HepG2 (cell line): ENCODE results near the gene STC2. TPM values are rescaled to one million over a fixed set of nuclear protein-coding genes. Genes with fewer than 3 reads are reported as not detected.
A peak's percentile ranks its signal among the peaks of the same experiment; 100 is the strongest.

Source experiments
- ARNT2 ChIP-seq: sonication (generic); formaldehyde crosslinking; IDR thresholded peaks from 2 replicates; pipeline ENCODE4 v1.8.0; 2022; ENCODE audit warnings: mild to moderate bottlenecking, low read depth, missing genetic modification reagents, moderate library complexity
- GATA4 ChIP-seq: sonication (generic); IDR thresholded peaks from 2 replicates; pipeline ENCODE4 v1.6.1; 2016; ENCODE audit warnings: antibody characterized with exemption, low read depth, borderline replicate concordance
- GFI1 ChIP-seq: sonication (generic); formaldehyde crosslinking; IDR thresholded peaks from 2 replicates; pipeline ENCODE4 v1.5.0; 2020; ENCODE audit warnings: missing genetic modification reagents, mild to moderate bottlenecking, borderline replicate concordance
- HDAC2 ChIP-seq: sonication (generic); formaldehyde crosslinking; IDR thresholded peaks from 2 replicates; pipeline ENCODE4 v1.4.0; 2020; ENCODE audit warnings: missing genetic modification reagents
- HES4 ChIP-seq: sonication (generic); formaldehyde crosslinking; IDR thresholded peaks from 2 replicates; pipeline ENCODE4 v1.9.0; 2021; ENCODE audit warnings: mild to moderate bottlenecking, missing genetic modification reagents, borderline replicate concordance
- KAT7 ChIP-seq: IDR thresholded peaks from 2 replicates; pipeline ENCODE4 v1.6.1; 2018; ENCODE audit warnings: borderline replicate concordance, missing compliant biosample characterization
- NPAS2 ChIP-seq: sonication (generic); formaldehyde crosslinking; IDR thresholded peaks from 2 replicates; pipeline ENCODE4 v1.8.0; 2022; ENCODE audit warnings: mild to moderate bottlenecking, missing genetic modification reagents, borderline replicate concordance
- RBAK ChIP-seq: sonication (generic); formaldehyde crosslinking; IDR thresholded peaks from 2 replicates; pipeline ENCODE4 v1.5.1; 2020; ENCODE audit warnings: mild to moderate bottlenecking, missing genetic modification reagents
- RFXAP ChIP-seq: sonication (generic); formaldehyde crosslinking; IDR thresholded peaks from 2 replicates; pipeline ENCODE4 v1.4.0; 2020; ENCODE audit warnings: missing genetic modification reagents, borderline replicate concordance
- SAFB2 ChIP-seq: sonication (generic); formaldehyde crosslinking; IDR thresholded peaks from 2 replicates; pipeline ENCODE4 v1.5.1; 2020; ENCODE audit warnings: missing genetic modification reagents, low read depth, mild to moderate bottlenecking, borderline replicate concordance
- SIN3B ChIP-seq: fragments of 150-350 bp; IDR thresholded peaks from 2 replicates; pipeline ENCODE4 v1.6.1; 2014; ENCODE audit warnings: low read length
- SRF ChIP-seq: IDR thresholded peaks from 2 replicates; pipeline ENCODE4 v1.6.1; 2011; ENCODE audit warnings: mild to moderate bottlenecking, low read depth, low read length, moderate library complexity
- TAF15 ChIP-seq: fragments of 200-400 bp; formaldehyde crosslinking; IDR thresholded peaks from one replicate; pipeline ENCODE4 v1.6.1; 2018; ENCODE audit warnings: mild to moderate bottlenecking, low read depth, low read length; ENCODE audit not compliant: poor library complexity, severe bottlenecking
- TBP ChIP-seq: sonication (generic); formaldehyde crosslinking; IDR thresholded peaks from 2 replicates; pipeline ENCODE4 v1.5.0; 2020; ENCODE audit warnings: missing genetic modification reagents
- TOPORS ChIP-seq: sonication (generic); formaldehyde crosslinking; IDR thresholded peaks from 2 replicates; pipeline ENCODE4 v1.8.0; 2023; ENCODE audit warnings: mild to moderate bottlenecking, missing genetic modification reagents
- ZC3H13 ChIP-seq: sonication (generic); formaldehyde crosslinking; IDR thresholded peaks from 2 replicates; pipeline ENCODE4 v1.8.1; 2023; ENCODE audit warnings: mild to moderate bottlenecking, missing genetic modification reagents, moderate library complexity
- ZNF672 ChIP-seq: sonication (generic); formaldehyde crosslinking; IDR thresholded peaks from 2 replicates; pipeline ENCODE4 v1.8.1; 2022; ENCODE audit warnings: missing genetic modification reagents
- ZNF788 ChIP-seq: sonication (generic); formaldehyde crosslinking; IDR thresholded peaks from 2 replicates; pipeline ENCODE4 v1.5.0; 2020; ENCODE audit warnings: mild to moderate bottlenecking, missing genetic modification reagents, borderline replicate concordance
- ZSCAN12 ChIP-seq: sonication (generic); formaldehyde crosslinking; IDR thresholded peaks from 2 replicates; pipeline ENCODE4 v1.9.0; 2021; ENCODE audit warnings: mild to moderate bottlenecking, missing genetic modification reagents
- polyA plus RNA-seq, 8 experiments: library from polyadenylated mRNA; depleted of rRNA in 3 of 8; stranded (reverse) in 7 of 8; unstranded in 1 of 8; fragments of >200 nt; fragmentation: Illumina TruSeq in 4 of 8; extraction: Trizol in 4 of 8; gene quantifications; 2 replicates each; pipeline versions ENCODE4 v1.2.1 to v1.2.3, GENCODE V29; 2011 to 2016; ENCODE audit warnings: low read depth in 4 of 8, missing spikeins in 1 of 8, mixed read lengths in 1 of 8; ENCODE audit not compliant: insufficient read depth in 1 of 8
- total RNA-seq, 5 experiments: library from RNA; depleted of rRNA; stranded (reverse); fragments of >200 nt; fragmentation: Illumina TruSeq; extraction: Trizol; gene quantifications; 2 replicates each; pipeline ENCODE4 v1.2.3, GENCODE V29; 2016; ENCODE audit warnings: low read depth in 1 of 5
- TF ChIP-seq, protein P1 (sequence below): sonication (generic); formaldehyde crosslinking; IDR thresholded peaks from 2 replicates; pipeline ENCODE4 v1.4.0; 2020; ENCODE audit warnings: missing genetic modification reagents
- TF ChIP-seq, protein P2 (sequence below): sonication (generic); formaldehyde crosslinking; IDR thresholded peaks from 2 replicates; pipeline ENCODE4 v1.4.0; 2020; ENCODE audit warnings: missing genetic modification reagents
- TF ChIP-seq, protein P3 (sequence below): sonication (generic); formaldehyde crosslinking; IDR thresholded peaks from 2 replicates; pipeline ENCODE4 v1.4.0; 2020; ENCODE audit warnings: missing genetic modification reagents
- TF ChIP-seq, protein P4 (sequence below): sonication (generic); formaldehyde crosslinking; IDR thresholded peaks from 2 replicates; pipeline ENCODE4 v1.5.0; 2020; ENCODE audit warnings: mild to moderate bottlenecking, missing genetic modification reagents, borderline replicate concordance
- TF ChIP-seq, protein P5 (sequence below): IDR thresholded peaks from 2 replicates; pipeline ENCODE4 v1.6.1; 2016; ENCODE audit warnings: low read depth, control low read depth

The STC2 gene
- total and polyA plus RNA-seq, 2 of the 13 experiments (the other 11 are each of a cell fraction or from before 2014, with no cell fraction given), result 27.1 to 69.2 TPM

DNA sequence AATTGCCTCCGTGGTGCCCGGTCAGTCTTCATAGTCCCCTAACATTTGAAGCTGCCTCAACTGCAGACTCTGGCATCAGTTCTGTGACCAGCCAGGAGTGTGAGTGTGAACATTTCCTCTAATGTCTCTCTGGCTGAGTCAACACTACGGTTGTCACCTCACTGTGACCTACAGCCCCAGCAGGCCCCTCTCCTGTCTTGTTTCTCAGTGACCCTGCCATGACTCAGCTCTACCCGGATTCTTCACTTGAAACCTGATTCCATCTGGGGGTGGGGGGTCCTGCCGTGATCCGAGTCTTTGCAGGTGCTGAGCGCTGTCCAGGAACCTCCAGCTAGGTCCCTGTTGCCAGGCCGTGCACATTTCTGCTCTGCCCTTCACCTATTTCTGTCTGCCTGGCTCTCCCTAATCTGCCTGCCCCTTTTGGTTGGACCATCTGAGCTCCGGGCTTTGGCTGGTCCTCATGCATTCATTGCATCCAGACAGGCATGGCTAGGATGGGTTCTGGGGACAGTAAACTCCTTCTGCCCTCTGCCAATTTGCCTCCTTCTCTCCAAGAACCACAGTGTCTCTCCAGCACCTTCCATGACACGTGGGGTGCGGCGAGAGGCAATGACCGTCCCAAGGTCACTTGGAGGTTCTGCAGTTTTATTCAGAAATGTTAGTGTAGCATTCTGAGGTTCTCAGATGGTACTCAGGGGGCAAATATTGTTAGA is 24.2 kb downstream of the STC2 start (continued):
- TF ChIP-seq, protein P1, sequence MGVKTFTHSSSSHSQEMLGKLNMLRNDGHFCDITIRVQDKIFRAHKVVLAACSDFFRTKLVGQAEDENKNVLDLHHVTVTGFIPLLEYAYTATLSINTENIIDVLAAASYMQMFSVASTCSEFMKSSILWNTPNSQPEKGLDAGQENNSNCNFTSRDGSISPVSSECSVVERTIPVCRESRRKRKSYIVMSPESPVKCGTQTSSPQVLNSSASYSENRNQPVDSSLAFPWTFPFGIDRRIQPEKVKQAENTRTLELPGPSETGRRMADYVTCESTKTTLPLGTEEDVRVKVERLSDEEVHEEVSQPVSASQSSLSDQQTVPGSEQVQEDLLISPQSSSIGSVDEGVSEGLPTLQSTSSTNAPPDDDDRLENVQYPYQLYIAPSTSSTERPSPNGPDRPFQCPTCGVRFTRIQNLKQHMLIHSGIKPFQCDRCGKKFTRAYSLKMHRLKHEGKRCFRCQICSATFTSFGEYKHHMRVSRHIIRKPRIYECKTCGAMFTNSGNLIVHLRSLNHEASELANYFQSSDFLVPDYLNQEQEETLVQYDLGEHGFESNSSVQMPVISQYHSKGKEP (CRISPR knock-in tag), result no peak
- TF ChIP-seq ARNT2 (CRISPR knock-in tag) (no peak), GATA4 (no peak), SRF (no peak), NPAS2 (CRISPR knock-in tag) (no peak), TBP (no peak), TAF15 (no peak), ZNF788 (CRISPR knock-in tag) (0 out of 2 replicates have a peak, but pooled peaks have one; percentile 12), ZNF672 (CRISPR knock-in tag) (no peak), RFXAP (CRISPR knock-in tag) (0 out of 2 replicates have a peak, but pooled peaks have one; percentile 18), SAFB2 (CRISPR knock-in tag) (no peak), RBAK (CRISPR knock-in tag) (no peak), SIN3B (no peak), ZC3H13 (CRISPR knock-in tag) (no peak), HES4 (no peak; the same call in 1 of the 2 replicates), GFI1 (CRISPR knock-in tag) (peak; percentile 34; the same call in 1 of the 2 replicates), KAT7 (CRISPR knock-in tag) (no peak), TOPORS (CRISPR knock-in tag) (no peak), HDAC2 (CRISPR knock-in tag) (no peak), ZSCAN12 (CRISPR knock-in tag) (no peak)
- TF ChIP-seq, protein P2, sequence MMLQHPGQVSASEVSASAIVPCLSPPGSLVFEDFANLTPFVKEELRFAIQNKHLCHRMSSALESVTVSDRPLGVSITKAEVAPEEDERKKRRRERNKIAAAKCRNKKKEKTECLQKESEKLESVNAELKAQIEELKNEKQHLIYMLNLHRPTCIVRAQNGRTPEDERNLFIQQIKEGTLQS (CRISPR knock-in tag), result 0 out of 2 replicates have a peak, but pooled peaks have one; percentile 21
- TF ChIP-seq, protein P3, sequence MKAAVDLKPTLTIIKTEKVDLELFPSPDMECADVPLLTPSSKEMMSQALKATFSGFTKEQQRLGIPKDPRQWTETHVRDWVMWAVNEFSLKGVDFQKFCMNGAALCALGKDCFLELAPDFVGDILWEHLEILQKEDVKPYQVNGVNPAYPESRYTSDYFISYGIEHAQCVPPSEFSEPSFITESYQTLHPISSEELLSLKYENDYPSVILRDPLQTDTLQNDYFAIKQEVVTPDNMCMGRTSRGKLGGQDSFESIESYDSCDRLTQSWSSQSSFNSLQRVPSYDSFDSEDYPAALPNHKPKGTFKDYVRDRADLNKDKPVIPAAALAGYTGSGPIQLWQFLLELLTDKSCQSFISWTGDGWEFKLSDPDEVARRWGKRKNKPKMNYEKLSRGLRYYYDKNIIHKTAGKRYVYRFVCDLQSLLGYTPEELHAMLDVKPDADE (CRISPR knock-in tag), result no peak
- TF ChIP-seq, protein P4, sequence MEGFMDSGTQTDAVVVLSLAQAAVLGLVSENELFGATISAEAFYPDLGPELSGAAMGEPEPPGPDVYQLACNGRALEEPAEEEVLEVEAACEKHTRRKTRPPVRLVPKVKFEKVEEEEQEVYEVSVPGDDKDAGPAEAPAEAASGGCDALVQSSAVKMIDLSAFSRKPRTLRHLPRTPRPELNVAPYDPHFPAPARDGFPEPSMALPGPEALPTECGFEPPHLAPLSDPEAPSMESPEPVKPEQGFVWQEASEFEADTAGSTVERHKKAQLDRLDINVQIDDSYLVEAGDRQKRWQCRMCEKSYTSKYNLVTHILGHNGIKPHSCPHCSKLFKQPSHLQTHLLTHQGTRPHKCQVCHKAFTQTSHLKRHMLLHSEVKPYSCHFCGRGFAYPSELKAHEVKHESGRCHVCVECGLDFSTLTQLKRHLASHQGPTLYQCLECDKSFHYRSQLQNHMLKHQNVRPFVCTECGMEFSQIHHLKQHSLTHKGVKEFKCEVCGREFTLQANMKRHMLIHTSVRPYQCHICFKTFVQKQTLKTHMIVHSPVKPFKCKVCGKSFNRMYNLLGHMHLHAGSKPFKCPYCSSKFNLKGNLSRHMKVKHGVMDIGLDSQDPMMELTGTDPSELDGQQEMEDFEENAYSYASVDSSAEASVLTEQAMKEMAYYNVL (CRISPR knock-in tag), result no peak
- TF ChIP-seq, protein P5, sequence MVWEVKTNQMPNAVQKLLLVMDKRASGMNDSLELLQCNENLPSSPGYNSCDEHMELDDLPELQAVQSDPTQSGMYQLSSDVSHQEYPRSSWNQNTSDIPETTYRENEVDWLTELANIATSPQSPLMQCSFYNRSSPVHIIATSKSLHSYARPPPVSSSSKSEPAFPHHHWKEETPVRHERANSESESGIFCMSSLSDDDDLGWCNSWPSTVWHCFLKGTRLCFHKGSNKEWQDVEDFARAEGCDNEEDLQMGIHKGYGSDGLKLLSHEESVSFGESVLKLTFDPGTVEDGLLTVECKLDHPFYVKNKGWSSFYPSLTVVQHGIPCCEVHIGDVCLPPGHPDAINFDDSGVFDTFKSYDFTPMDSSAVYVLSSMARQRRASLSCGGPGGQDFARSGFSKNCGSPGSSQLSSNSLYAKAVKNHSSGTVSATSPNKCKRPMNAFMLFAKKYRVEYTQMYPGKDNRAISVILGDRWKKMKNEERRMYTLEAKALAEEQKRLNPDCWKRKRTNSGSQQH (CRISPR knock-in tag), result 0 out of 2 replicates have a peak, but pooled peaks have one; percentile 33
